ENCODE results near the gene FANCI.

FANCI gene

DNA sequence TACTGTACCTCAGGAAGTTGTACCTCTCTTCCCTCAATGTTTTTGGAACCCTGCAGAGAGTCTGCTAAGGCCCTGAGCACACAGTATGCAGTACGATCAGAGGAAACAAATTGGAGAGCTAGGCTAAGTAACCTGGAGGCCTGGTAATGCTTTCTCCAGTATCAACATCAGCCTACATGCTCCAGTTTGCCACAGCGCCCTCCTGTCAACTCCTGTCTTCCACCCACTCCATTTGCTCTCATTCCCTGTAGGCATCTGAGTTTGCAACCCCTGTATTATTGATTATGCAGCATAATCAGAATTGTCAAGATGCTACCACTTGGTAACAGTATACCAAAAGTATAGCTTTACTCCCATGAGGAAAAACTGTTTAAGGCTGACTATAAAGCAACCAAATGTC is 76.4 kb downstream of the FANCI start:
- no peak overlapping the region for H3K27ac ChIP-seq
- TF ChIP-seq, protein P1, sequence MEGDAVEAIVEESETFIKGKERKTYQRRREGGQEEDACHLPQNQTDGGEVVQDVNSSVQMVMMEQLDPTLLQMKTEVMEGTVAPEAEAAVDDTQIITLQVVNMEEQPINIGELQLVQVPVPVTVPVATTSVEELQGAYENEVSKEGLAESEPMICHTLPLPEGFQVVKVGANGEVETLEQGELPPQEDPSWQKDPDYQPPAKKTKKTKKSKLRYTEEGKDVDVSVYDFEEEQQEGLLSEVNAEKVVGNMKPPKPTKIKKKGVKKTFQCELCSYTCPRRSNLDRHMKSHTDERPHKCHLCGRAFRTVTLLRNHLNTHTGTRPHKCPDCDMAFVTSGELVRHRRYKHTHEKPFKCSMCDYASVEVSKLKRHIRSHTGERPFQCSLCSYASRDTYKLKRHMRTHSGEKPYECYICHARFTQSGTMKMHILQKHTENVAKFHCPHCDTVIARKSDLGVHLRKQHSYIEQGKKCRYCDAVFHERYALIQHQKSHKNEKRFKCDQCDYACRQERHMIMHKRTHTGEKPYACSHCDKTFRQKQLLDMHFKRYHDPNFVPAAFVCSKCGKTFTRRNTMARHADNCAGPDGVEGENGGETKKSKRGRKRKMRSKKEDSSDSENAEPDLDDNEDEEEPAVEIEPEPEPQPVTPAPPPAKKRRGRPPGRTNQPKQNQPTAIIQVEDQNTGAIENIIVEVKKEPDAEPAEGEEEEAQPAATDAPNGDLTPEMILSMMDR (conservative IDR thresholded peaks at IDR 0.05), result no peak
- no peak for TF ChIP-seq ZFX (IDR thresholded peaks at IDR 0.05)

DNA sequence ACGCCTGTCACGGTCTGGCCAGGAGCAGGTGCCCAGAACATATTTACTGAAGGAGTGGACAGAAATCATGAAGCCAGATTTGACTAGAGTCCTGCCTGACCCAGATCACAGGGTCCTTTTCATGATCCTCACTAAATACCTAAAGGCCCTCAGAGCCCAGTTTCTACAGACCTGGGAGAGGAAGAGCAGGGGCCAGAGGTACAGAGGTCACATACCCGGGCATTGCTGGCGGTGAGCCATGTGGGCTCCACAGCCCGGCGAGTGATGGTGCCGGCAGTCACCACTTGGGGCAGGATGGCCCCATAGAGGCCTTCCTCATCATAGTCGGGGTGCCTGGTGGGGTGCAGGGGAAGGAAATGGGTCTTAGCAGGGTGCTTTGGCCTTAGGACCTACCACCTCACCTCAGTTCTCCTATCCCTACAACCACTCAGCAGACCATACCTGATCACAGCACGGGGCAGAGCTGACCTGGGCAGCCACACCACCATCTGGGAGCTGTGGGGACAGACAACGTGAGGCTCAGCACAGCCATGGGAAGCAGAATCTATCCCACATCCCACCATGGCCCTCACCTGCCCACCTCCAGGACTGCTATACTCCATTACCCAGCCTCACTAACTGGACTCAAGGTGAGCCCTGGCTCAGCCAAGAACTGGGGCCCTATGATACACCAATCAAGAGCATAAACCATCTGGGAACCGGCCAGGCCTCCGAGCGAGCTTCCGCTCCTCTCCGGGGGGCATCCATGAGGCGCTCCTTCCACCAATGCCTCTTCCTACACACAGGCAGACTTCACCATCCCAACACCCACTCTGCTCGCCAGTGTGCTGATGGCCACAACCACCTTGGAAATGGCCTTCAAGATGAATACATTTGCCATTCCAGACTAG is 78.0 kb downstream of the FANCI start:
- H3K27ac ChIP-seq, result no peak overlapping the region
- TF ChIP-seq, protein P1 (conservative IDR thresholded peaks at IDR 0.05), result no peak; the same call in 1 of the 2 replicates

DNA sequence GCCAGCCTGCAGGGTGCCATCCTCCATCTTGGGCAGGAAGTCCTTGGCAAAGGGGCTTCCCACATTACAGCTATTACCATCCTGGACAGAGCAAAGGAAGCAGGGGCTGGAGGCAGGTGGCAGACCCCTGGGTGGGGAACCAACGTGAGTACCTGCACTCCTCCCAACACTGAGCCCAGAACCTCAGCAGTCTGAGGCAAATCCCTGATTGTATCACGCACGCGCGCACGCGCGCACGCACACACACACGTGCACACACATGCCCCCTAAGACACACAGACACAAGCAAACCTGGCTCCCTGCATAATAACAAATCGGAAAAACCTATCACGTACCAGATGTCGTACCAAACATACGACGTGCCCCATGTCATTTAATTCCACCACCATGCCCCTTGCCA is 79.0 kb downstream of the FANCI start:
- no peak overlapping the region for H3K27ac ChIP-seq
- TF ChIP-seq, protein P1 (conservative IDR thresholded peaks at IDR 0.05), result no peak
- no peak for TF ChIP-seq ZFX (IDR thresholded peaks at IDR 0.05)

DNA sequence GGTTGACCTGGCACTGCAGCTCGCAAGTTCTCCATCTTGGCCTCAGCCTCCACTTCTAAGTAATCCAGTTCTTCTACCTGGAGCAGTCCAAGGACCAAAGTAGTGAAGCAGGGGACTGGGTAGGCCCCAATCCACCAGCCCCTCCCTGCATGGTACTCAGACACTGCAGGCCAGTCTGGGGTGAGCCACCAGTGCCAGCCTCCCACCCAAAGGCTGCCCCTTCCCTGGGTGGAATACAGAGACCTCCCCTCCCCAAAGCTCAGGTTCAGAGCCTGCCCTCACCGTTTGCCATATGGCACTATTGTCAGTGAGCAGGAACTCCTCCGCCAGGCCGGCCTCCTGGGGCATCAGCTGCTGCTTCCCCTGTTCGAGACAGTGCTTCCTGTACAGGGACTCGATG is 80.0 kb downstream of the FANCI start:
- TF ChIP-seq ZFX (IDR thresholded peaks at IDR 0.05), result no peak
- TF ChIP-seq, protein P1 (conservative IDR thresholded peaks at IDR 0.05), result no peak

DNA sequence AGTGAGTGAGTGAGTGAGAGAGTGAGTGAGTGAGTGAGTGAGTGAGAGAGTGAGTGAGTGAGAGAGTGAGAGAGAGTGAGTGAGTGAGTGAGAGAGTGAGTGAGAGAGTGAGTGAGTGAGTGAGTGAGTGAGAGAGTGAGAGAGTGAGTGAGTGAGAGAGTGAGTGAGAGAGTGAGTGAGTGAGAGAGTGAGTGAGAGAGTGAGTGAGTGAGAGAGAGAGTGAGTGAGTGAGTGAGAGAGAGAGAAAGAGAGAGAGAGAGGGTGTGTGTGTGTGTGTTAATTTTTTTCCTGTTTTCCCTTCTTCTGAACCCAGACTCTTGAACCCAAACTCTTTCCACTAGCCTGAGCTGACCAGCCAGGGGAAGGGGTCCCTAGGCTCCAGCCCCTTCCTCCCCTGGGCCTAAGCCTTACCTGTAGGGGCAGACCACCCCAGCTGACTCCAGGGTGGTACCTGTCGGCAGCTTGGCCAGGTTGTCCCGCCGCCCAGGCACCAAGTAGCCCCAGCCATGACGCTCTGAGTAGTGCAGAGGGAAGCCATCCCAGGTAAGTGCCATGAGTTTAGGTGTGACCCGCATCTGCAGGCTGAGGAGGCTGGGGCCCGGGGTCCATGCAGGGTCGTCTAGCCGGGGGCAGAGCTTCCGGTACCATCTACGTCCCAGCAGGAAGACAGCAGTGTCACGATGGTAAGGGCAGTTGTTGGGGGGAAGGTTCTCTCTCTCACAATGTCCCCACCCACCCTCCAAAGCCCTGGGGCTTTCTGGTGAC is 81.4 kb downstream of the FANCI start:
- no peak overlapping the region for H3K27ac ChIP-seq
- TF ChIP-seq ZFX (IDR thresholded peaks at IDR 0.05), result no peak
- TF ChIP-seq, protein P1 (conservative IDR thresholded peaks at IDR 0.05), result no peak

More for the DNA sequence above, 80.0 kb downstream of the FANCI start:
- no peak overlapping the region for H3K27ac ChIP-seq

DNA sequence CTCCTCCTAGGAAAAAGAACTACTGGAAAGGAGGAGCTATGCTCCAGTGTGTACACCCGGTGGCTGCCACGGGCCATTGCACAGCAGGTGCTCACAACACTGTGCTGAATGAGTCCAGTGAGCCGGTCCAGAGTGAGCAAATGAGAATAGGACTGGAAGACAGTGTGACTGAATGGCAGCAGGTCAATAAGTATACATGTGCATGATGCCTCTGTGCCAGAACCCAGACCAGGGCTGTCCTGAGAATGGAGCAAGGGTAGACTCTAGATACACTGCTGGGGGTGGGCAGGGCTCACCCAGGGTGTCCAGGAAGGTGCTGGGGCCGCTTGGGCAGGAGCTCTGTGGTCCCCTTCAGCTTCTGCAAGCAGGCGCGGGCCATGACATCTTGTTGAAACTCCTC is 82.5 kb downstream of the FANCI start:
- TF ChIP-seq ZFX (IDR thresholded peaks at IDR 0.05), result no peak
- TF ChIP-seq, protein P1 (conservative IDR thresholded peaks at IDR 0.05), result no peak; the same call in 1 of the 2 replicates
- H3K27ac ChIP-seq, result no peak overlapping the region

DNA sequence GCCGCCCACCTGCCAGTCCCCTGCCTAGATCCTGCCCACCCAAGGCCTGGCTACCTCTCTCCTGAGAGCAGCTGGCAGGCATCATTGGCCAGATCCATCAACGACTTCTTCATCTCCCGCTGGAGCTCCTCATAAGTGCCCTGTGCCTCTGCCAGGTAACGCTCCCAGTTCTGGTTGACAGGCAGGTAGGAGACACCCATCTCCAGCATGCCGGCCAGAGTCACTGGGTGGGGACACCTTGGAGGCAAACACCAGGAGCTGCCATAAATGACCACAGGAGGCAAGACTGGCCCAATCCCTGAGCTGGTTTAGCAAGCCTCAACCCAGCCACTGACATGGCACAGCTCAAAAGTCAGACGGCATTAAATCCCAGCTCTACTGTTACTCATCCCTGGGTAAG is 83.3 kb downstream of the FANCI start:
- H3K27ac ChIP-seq, result no peak overlapping the region
- TF ChIP-seq, protein P1 (conservative IDR thresholded peaks at IDR 0.05), result no peak
- no peak for TF ChIP-seq ZFX (IDR thresholded peaks at IDR 0.05)
